DND-41 (cell line): ENCODE data around the gene SGK1.

Experiments used
- ATAC-seq: fragments of 200-7000 bp; cut with Tn5 transposase; 3 replicates; pipeline ENCODE4 v1.9.1; 2021; ENCODE audit warnings: low read depth; ENCODE audit not compliant: insufficient read depth
- DNase-seq: peaks from one replicate; pipeline ENCODE4 v3.0.0-alpha.2; 2020
- H2AFZ ChIP-seq: 2 replicates; pipeline ENCODE4 v1.6.0; 2012; ENCODE audit warnings: low read depth, low read length
- H3K27ac ChIP-seq: 2 replicates; pipeline ENCODE4 v1.5.1; 2012; ENCODE audit warnings: low read length, inconsistent platforms
- H3K27me3 ChIP-seq: fragments of 200-600 bp; sonication (generic); 2 replicates; pipeline ENCODE4 v1.6.0; 2012; ENCODE audit warnings: low read length, mild to moderate bottlenecking, inconsistent platforms; ENCODE audit not compliant: insufficient read depth, poor library complexity
- H3K36me3 ChIP-seq: 2 replicates; pipeline ENCODE4 v1.5.1; 2012; ENCODE audit warnings: low read length, inconsistent platforms; ENCODE audit not compliant: insufficient read depth
- H3K4me1 ChIP-seq: 2 replicates; pipeline ENCODE4 v1.5.1; 2012; ENCODE audit warnings: mild to moderate bottlenecking, low read length; ENCODE audit not compliant: insufficient read depth
- H3K4me2 ChIP-seq: 2 replicates; pipeline ENCODE4 v1.6.0; 2012; ENCODE audit warnings: mild to moderate bottlenecking, moderate library complexity, low read length, inconsistent platforms; ENCODE audit not compliant: insufficient read depth
- H3K4me3 ChIP-seq, 2 experiments: fragments of 200-600 bp in 1 of 2; shearing (Covaris generic) in 1 of 2; 2 replicates each; pipeline ENCODE4 v1.5.1; 2012 to 2016; ENCODE audit warnings: inconsistent platforms in 2 of 2, low read length in 2 of 2, mild to moderate bottlenecking in 2 of 2, low read depth in 1 of 2, moderate library complexity in 1 of 2
- H3K79me2 ChIP-seq: 2 replicates; pipeline ENCODE4 v1.6.0; 2012; ENCODE audit warnings: low read length, inconsistent platforms; ENCODE audit not compliant: insufficient read depth
- H3K9ac ChIP-seq: 2 replicates; pipeline ENCODE4 v1.6.0; 2012; ENCODE audit warnings: low read depth, mild to moderate bottlenecking, inconsistent platforms, low read length, moderate library complexity
- H3K9me3 ChIP-seq: 2 replicates; pipeline ENCODE4 v1.5.1; 2012; ENCODE audit warnings: low read length, moderate library complexity, mild to moderate bottlenecking, inconsistent platforms; ENCODE audit not compliant: insufficient read depth, severe bottlenecking
- H4K20me1 ChIP-seq: 2 replicates; pipeline ENCODE4 v1.6.0; 2012; ENCODE audit warnings: low read length; ENCODE audit not compliant: insufficient read depth
- EZH2 ChIP-seq: IDR thresholded peaks from 3 replicates; pipeline ENCODE4 v1.6.1; 2012; ENCODE audit warnings: borderline replicate concordance, low read depth, mild to moderate bottlenecking, moderate library complexity, low read length, inconsistent platforms; ENCODE audit not compliant: severe bottlenecking
- TF ChIP-seq, protein P1 (sequence below): IDR thresholded peaks from 2 replicates; pipeline ENCODE4 v1.5.1; 2012; ENCODE audit warnings: borderline replicate concordance, low read length, moderate library complexity, mild to moderate bottlenecking; ENCODE audit not compliant: poor library complexity, severe bottlenecking; ENCODE audit errors: extremely low read depth

SGK1 gene

DNA sequence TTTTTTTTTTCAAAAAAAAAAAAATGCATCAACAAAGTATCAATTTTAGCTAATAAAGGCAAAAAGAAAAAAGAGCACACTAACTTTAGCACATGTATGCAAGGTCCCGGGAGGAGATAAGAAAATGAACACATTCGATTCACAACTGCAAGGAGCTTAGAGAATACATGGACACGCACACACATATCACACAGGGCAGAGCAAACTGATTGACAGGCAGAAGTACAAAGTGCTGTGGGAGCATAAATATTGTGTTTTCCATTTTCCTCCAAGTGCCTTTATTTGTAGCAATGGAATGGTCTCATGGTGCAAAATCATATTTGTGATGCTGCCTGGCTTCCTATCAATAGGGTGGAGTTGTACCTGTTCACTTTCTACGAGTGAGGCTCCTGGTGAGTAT is 63.8 kb downstream of the SGK1 start:
- Histone ChIP-seq H3K4me1 (peaks cover 5% of the 10 kb centered on the region; the same call in 1 of the 2 replicates), H3K4me3 (no peak overlapping the region), H2AFZ (no peak overlapping the region), H3K27me3 (no peaks in the 10 kb centered on the region), H4K20me1 (no peaks in the 10 kb centered on the region), H3K9ac (no peak overlapping the region), H3K9me3 (no peaks in the 10 kb centered on the region), H3K27ac (no peak overlapping the region), H3K79me2 (no peaks in the 10 kb centered on the region), H3K4me2 (no peak overlapping the region), H3K36me3 (no peaks in the 10 kb centered on the region)
- TF ChIP-seq EZH2: no peak
- TF ChIP-seq, protein P1, sequence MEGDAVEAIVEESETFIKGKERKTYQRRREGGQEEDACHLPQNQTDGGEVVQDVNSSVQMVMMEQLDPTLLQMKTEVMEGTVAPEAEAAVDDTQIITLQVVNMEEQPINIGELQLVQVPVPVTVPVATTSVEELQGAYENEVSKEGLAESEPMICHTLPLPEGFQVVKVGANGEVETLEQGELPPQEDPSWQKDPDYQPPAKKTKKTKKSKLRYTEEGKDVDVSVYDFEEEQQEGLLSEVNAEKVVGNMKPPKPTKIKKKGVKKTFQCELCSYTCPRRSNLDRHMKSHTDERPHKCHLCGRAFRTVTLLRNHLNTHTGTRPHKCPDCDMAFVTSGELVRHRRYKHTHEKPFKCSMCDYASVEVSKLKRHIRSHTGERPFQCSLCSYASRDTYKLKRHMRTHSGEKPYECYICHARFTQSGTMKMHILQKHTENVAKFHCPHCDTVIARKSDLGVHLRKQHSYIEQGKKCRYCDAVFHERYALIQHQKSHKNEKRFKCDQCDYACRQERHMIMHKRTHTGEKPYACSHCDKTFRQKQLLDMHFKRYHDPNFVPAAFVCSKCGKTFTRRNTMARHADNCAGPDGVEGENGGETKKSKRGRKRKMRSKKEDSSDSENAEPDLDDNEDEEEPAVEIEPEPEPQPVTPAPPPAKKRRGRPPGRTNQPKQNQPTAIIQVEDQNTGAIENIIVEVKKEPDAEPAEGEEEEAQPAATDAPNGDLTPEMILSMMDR: no peak
- ATAC-seq: no peak
- no peak for DNase-seq

DNA sequence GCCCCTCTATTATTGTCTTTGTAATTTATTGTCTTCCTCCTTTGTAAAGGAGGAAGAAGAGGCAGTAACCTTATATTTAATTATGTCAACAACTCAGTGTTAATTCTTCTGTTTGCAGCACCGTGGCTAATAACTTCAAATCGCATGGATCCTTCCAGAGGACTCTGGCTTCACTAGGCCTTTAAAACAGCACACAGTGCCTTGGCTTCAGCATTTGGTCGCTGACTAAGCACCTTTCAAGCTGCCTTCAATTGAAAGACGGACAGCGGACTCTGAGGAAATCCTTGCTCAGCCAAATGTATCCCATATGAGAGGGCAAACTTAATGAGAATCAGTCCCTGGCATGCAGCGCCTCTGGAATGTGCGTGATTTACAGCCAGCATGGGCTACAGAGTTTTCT is 64.2 kb downstream of the SGK1 start:
- Histone ChIP-seq H3K36me3 (no peaks in the 10 kb centered on the region), H3K27ac (no peak overlapping the region), H3K4me2 (no peak overlapping the region), H4K20me1 (no peaks in the 10 kb centered on the region), H3K4me3 (no peak overlapping the region), H3K27me3 (no peaks in the 10 kb centered on the region), H3K79me2 (no peaks in the 10 kb centered on the region), H2AFZ (no peak overlapping the region), H3K9me3 (no peaks in the 10 kb centered on the region), H3K4me1 (peaks cover 8% of the 10 kb centered on the region), H3K9ac (no peak overlapping the region)
- DNase-seq (no peak), ATAC-seq (no peak)
- TF ChIP-seq, protein P1: no peak
- TF ChIP-seq EZH2: no peak

DNA sequence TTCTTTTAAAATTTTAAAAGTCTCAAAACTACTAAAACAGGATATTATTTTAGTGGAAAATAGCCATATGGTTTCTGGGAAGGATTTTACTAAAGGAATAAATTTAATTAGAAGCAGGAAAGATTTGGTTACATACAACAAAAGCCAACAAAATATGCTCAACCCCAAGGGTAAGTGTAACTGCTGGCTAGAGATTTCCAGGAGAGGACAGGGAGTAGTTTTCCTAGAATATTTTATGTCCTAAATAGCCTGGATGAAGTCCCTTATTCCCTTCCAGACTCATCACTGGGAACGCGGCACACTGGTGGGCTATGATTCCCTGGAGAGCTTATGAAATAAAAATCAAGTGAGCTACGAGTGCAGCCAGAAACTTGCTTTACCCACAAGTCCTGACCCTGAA is 66.6 kb downstream of the SGK1 start:
- Histone ChIP-seq H3K4me3 (no peak overlapping the region), H3K9me3 (no peaks in the 10 kb centered on the region), H3K4me1 (peaks cover 27% of the 10 kb centered on the region), H3K4me2 (no peak overlapping the region), H3K27me3 (no peaks in the 10 kb centered on the region), H3K36me3 (no peaks in the 10 kb centered on the region), H3K9ac (no peak overlapping the region), H2AFZ (no peak overlapping the region), H4K20me1 (no peaks in the 10 kb centered on the region), H3K27ac (no peak overlapping the region), H3K79me2 (no peaks in the 10 kb centered on the region)
- DNase-seq (no peak), ATAC-seq (no peak)
- no peak for TF ChIP-seq EZH2
- TF ChIP-seq, protein P1: no peak

DNA sequence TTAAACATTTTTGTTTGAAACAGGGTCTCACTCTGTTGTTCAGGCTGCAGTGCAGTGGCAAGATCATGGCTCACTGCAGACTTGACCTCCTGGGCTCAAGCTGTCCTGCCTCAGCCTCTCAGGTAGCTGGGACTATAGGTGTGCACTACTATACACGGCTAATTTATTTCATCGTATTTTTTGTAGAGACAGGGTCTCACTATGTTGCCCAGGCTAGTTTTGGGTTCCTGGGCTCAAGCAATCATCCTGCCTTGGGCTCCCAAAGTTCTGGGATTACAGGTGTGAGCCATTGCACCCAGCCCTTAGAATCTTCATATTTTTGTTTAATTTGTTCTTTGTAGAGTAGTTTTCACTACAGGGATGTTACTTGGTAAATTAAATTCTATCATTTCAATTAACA is 67.1 kb downstream of the SGK1 start:
- no peak for TF ChIP-seq EZH2
- TF ChIP-seq, protein P1: no peak
- DNase-seq (no peak), ATAC-seq (no peak)
- H3K79me2 ChIP-seq: no peaks in the 10 kb centered on the region
- no peak overlapping the region for H3K27ac ChIP-seq
- H3K9ac ChIP-seq: no peak overlapping the region
- H3K4me3 ChIP-seq: no peak overlapping the region
- H3K36me3 ChIP-seq: no peaks in the 10 kb centered on the region
- H2AFZ ChIP-seq: no peak overlapping the region
- H3K27me3 ChIP-seq: no peaks in the 10 kb centered on the region
- no peak overlapping the region for H3K4me2 ChIP-seq
- peaks cover 27% of the 10 kb centered on the region for H3K4me1 ChIP-seq
- no peaks in the 10 kb centered on the region for H3K9me3 ChIP-seq
- no peaks in the 10 kb centered on the region for H4K20me1 ChIP-seq
